ENCODE results near the gene PLCG2.
A peak's percentile ranks its signal among the peaks of the same experiment; 100 is the strongest.

Gene PLCG2

DNA sequence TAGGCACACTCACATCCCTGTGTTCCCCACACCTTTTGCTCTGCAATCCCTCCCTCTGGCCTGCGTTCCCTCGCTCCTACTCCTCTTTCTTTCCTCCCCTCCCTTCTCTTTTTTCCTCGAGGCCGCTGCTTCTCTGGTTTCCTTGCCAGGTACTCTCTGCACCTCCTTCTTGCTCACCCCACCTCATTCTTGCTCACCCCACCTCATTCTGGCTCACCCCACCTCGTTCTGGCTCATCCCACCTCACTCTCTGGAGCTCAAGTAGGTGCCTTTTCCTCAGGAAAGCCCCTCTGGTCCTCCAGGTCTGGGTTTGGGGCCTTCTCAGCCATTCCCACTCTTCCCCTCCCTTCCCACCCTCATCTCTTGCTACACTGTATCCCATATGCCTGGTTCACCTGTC, 103.5 kb downstream of the PLCG2 start:
- DNase-seq: no peak

- DNase-seq: no peak
Observed at GRCh38 chr16:81883235-81883634, 104.1 kb downstream of the PLCG2 start.

DNA sequence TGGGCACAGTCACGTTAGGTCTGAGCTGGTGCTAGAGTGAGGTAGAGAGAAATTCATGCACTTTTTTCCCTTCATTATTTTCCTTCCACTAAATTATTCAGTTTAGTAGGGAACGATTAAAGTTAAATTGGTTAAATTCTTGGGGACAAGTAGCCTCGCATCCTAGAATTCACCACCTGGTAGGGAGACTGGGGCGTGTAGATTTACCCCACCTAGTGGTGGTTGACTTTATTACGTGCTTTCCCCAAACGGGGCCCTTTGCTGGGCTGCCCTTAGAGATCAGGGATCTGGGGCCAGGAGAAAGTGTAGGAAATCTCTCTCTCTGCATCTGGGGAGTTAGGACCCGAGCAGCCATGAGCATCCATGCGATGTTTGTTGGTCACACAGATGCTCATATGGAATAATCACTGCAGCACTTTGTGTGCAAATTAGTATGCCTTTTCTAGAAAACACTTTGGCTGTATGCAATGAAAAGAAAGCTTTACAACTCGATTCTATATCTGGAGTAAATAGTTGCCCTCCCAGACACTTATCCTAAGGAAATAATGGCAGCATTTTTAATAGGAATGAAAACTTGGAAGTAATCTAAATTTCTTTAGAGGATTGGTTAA, 107.0 kb downstream of the PLCG2 start:
- peak; percentile 20 for DNase-seq

DNA sequence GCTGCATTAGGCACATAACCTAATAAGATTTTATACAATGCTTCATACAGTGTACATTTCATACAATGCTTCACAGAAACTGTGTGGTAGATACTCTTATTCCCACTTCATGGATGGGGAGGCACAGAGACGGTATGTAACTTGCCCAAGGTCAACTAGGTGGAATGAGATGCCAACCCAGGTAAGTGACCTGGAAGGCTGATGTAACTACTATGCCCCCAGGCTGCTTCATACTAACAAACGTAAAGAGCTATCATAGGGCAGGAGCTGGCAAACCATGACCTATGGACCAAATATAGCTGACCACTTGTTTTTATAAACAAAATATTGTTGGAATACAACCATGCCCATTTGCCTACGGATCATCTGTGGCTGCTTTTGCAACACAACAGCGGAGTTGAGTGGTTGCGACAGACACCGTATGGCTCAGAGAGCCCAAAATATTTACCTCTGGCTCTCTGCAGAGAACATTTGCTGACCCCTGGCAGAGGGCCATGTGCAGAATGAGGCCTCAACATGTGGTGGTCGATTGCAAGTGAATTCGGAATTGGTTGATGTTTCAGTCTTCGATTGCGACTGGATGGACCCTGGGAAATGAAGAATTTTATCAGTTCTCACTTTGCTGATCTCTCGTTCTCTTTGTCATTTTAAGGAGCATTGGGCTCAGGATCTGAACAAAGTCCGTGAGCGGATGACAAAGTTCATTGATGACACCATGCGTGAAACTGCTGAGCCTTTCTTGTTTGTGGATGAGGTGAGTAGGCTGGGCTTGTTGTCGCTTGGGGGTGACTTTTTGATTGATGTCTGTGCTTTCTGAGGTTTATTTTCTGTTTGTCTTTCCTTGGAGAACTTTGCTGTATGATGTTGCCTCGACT, 109.7 kb downstream of the PLCG2 start:
- DNase-seq: no peak

DNA sequence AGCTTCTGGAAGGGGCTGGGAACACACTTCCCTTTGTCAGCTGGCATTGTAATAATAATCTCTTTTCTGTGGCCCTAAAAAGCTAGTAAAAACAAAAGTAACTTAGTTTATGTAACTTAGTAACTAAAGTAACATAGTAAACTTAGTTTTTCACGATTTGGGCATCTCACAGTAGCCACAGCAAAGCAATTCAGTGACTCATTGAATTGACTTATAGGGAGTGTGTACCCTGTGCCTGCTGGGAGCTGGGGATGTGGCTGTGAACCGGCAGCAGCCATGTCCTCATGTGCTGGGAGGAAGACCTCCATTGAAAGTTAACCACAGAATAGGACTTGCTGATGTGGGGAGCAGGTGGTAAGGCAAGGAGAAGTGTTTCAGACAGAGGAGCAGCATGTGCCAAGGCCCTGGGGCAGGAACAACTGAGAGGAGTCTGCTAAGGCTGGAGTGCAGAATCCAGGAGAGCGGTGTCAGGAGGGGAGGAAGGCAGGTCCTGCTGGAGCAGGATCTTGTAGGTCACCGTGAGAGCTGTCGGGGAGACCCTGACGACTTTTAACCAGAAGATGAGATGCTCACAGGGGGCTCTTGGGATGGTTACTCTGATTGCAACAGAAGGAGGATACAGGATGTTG, 112.8 kb downstream of the PLCG2 start:
- DNase-seq: peak; percentile 4

DNA sequence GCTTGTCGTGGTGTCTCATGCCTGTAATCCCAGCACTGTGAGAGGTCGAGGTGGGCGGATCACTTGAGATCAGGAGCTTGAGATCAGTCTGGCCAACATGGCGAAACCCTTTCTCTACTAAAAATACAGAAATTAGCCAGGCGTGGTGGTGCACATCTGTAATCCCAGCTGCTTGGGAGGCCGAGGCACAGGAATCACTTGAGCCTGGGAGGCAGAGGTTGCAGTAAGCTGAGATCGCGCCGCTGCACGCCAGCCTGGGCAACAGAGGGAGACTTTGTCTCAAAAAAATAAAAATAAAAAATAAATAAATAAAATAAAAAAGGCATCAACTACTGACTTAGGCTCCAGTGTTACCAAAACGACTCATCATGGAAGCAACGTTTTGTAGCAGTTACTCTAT, 115.5 kb downstream of the PLCG2 start:
- no peak for DNase-seq

DNA sequence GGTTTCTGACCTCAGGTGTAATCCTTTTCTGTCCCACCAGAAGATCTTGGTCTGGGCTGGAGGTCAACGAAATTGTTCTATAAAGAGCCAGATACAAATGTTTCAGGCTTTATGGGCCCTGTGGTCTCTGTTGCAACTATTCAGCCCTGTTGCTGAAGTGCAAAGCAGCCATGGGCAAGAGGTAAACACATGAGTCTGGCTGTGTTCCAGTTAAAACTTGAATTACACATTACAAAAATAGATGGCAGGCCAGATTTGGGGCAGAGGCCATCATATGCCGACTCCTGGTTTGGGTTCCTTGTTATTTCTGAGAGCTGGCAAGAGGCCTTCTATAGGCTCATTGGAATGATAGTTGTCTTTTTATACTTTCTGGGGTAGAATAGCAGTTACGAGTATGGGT, 117.8 kb downstream of the PLCG2 start:
- no peak for DNase-seq

- DNase-seq: no peak
Observed at GRCh38 chr16:81899601-81900000, 120.5 kb downstream of the PLCG2 start.

DNA sequence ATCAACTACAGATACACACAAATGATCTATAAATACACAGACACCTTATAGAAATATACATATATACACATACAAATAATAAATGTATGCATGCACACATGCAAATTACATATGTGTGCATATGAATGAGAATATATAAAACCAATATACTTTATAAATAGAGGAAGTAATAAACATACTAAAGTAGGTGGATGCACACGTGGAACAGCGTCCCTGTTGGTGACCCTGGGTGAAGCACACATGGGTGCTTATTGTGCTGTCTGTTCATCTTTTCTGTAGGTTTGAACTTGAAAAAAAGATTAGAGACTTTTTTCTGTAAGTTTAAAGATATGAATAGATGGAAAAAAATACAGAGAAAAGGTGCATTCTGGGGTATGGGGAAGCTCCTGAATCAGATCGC, 120.9 kb downstream of the PLCG2 start:
- DNase-seq: no peak

GRCh38 chr16:81900456-81900855, 121.4 kb downstream of the PLCG2 start:
- DNase-seq: no peak

DNA sequence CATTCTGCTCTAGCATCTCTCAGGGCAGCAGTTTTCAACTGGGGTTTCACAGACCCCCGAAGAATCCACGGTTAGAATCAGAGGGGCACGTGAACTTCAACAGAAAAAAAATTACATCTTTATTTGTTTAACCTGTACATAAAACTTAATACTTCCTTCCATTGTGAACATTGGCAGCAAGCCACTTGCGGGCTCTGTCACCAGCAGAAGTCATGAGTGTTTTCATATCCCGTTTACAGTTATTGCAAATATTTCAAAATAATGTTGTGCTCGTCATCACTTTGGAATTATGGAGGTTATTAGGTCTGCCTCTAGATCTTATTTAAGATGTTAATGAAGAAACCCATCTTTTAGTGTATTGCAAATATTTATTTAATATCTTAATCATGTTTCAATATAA, 122.4 kb downstream of the PLCG2 start:
- peak; percentile 20 for DNase-seq

DNA sequence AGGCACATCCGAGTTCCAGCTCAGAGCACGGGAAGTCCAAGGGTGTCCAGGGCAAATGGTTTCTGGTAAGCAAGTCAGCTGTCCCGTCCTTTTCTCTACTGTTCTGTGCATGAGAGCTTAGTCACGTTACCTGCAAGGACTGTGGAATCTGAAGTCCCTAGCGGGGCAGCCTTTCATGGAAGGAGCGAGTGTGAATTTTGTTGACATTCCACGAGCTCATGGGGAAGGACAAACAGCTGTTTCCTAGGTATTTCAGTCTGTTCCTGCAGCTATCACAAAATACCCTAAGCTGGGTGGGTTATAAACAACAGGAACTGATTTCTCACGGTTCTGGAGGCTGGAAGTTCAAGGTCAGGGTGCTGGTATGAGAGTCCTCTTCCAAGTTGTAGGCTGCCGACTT, 122.9 kb downstream of the PLCG2 start:
- no peak for DNase-seq

DNA sequence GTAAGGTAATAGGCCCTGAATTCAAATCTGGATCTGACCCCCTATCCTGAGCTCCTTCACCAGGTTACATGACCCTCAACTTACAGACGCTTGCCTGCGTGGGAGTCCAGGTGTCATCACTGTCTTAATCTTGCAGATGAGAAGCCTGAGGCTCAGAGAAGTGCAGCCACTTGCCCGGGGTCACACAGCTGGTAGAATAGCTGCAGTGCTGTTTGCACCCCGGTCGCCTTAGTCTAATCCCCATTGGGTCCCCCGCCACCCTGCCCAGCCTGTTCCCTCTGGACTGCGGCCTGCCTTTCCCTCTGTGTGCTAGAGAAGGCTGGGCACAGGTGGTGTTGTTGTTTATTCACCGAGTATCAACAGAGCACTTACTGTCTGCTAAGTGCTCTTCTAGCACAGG, 125.2 kb downstream of the PLCG2 start:
- DNase-seq: no peak

DNA sequence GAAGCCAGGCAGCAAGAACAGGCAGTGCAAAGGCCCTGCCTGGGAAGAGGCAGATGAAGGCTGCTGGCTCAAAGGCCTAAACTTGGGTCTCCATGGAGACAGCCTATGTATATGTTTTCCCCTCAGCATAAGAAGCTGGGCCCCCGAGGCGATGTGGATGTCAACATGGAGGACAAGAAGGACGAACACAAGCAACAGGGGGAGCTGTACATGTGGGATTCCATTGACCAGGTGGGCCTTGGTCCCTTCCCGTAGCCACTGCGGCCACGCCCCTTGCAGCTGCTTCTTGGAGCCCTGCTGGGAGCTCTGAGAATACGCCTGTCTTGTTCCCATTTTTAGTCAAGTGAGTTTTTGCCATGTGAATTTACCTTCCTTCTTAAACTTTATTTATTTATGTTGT, 126.2 kb downstream of the PLCG2 start:
- DNase-seq: no peak

DNA sequence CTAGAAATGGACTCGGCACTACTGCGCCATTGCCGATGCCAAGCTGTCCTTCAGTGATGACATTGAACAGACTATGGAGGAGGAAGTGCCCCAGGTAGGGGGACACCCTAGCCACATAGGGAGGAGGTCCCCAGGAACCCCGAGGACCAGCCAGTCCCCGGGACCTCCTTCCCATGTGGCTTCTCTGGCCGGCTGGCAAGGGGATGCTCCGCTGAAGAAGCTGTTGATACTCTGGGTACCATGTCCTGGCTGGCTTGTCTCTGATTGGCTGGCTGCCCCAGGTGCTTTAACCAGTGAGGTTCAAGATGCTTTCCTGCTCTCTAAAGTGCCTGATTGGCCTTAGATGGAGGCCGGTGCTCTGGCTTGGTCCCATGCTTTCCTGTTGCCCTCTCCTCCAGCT, 128.6 kb downstream of the PLCG2 start:
- DNase-seq: no peak

GRCh38 chr16:81908466-81909262, 129.6 kb downstream of the PLCG2 start:
- DNase-seq: no peak

GRCh38 chr16:81910366-81910885, 131.3 kb downstream of the PLCG2 start:
- no peak for DNase-seq

GRCh38 chr16:81912395-81912794, 133.3 kb downstream of the PLCG2 start:
- DNase-seq: no peak

DNA sequence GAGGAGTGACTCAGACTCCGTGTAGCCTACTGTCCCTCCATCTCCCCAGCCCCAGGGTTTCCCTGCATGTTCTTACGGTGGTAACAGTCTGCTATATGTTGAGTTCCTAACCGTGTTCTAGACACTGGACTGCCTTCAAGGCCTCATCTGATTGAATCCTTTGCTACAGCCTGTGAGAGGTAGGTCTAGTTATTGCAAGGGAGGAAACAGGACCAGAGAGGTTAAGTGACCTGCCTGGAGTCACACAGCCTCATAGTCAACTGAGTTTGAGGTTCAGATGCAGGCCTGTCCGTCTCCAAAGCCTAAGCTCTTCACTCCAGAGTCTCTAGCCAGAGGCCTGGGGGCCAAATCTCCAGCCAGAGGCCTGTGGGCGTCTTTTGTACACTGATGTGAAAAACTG, 134.1 kb downstream of the PLCG2 start:
- no peak for DNase-seq

DNA sequence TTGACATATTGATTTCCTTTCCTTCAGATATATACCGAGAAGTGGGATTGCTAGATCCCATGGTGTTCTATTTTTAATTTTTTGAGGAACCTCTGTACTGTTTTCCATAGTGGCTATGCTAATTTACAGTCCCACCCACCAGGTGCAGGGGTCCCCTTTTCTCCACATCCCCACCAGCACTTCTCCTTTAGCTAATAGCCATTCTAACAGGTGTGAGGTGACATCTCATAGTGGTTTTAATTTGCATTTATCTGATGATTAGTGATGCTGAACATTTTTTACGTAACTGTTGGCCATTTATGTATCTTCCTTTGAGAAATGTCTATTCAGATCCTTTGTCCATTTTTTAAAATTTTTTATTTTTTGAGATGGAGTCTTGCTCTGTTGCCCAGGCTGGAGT, 138.3 kb downstream of the PLCG2 start:
- no peak for DNase-seq

DNA sequence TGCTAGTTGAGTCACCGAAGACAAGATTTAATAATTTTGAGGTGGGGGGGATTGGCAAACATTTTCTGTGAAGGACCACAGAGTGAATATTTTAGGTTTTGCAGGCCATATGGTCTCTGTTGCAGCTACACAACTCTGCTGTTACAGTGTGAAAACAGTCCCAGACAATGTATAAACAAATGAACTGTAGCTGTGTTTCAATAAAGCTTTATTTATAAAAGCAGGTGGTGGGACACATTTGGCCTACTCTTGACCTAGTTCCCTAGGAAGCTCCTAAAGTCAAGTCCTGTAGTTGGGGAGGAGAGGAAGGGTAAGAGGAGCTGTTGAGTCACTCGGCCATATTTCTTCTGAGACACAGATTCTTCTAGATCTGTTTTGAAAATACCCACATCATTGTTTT, 139.8 kb downstream of the PLCG2 start:
- DNase-seq: no peak

DNA sequence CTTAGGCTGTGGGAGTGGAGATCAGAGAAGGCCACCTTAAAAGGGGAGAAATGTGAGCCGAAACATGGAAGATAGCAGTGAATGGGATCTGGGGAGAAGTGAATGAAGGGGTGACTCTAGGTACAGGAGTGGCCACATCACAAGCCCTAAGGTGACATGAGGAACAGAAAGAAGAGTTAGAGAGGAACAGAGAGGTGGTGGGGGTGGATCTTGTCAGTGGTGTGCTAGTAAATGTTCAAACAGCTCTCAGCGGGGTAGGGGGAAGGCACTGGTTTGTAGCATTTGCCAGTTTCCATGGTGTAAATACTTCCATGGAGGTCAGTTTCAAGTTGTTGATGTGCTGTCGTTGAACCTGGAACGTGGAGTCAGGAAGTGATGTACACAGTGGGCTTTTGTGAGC, 141.4 kb downstream of the PLCG2 start:
- no peak for DNase-seq
